ENCODE data around the gene SPATA18.

GRCh38 chr4:52058275-52058674 is 7.2 kb downstream of the SPATA18 start:
- TF ChIP-seq EZH2 (IDR thresholded peaks at IDR 0.05; ENCODE audit: insufficient read depth, poor library complexity, severe bottlenecking) (no peak), EZH2phosphoT487 (IDR thresholded peaks at IDR 0.05; ENCODE audit: insufficient read depth, low read depth) (no peak)

Data from GM23248 (cell line).